ENCODE measurements around the gene ARID2.

GRCh38 chr12:45742590-45742989, 13.1 kb downstream of the ARID2 start:
- no peak for TF ChIP-seq EZH2 (IDR thresholded peaks at IDR 0.05; ENCODE audit: low read length, unreplicated experiment)
- no peak for TF ChIP-seq CTCF (conservative IDR thresholded peaks at IDR 0.05; ENCODE audit: low read depth, low read length)

Measured in PC-3 (cell line).